ENCODE data around the gene CIROP. TPM values are rescaled to one million over a fixed set of nuclear protein-coding genes. Genes with fewer than 3 reads are reported as not detected.

CIROP gene
- total RNA-seq, 1 experiment from 2014 or later, result 0.11 TPM

DNA sequence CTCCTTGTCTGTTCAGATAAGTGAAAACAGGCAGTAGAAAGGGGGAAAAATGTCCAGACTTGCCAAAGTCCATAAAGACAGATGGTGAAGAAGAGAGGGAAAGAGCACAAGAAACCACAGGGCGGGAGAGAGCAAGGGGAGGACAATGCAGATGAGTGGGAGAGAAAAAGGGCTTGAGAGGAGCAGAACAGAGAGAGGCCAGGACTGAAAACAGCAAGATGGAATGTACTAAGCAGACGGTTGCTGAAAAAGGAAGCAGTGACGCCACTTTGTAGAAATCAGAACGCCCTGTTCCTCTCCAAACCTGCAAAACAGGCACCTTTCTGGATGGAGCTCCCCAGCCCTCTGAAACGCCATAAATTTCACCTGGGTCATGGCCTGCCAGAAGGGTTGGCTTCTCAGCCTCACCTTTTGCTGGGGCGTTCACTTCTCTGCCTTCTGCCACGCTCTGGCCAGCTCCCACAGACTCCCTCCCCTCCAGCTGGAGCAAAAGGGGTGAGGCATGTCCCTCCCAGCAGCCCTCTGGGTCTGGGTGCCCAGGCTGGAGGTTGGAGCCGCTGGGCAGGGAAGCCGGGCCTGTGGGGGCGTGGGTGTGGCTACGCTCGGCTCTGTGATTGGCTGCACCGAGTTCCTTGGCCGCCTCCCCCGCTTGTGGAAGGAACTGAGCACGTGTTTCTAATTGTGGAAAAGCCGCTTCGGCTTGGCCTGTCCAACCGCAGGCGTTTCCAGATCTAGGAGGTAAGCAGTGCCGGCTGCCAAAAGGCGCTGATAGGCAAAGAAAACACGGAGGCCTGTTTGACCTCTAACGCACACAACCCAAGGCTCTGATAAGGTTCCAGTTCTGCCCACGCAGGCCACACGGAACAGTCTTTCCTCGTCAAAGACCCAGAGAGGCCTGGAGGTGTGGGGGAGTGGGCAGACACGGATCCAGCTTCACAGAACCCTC lies 49.3 kb upstream of the CIROP start (continued):
- no peak for TF ChIP-seq MYBL2 (CRISPR knock-in tag; IDR thresholded peaks at IDR 0.05)
- TF ChIP-seq, protein P1, sequence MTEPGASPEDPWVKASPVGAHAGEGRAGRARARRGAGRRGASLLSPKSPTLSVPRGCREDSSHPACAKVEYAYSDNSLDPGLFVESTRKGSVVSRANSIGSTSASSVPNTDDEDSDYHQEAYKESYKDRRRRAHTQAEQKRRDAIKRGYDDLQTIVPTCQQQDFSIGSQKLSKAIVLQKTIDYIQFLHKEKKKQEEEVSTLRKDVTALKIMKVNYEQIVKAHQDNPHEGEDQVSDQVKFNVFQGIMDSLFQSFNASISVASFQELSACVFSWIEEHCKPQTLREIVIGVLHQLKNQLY (CRISPR knock-in tag; IDR thresholded peaks at IDR 0.05), result no peak
- TF ChIP-seq NFYB (CRISPR knock-in tag; conservative IDR thresholded peaks at IDR 0.05; ENCODE audit: low read depth), result peak; percentile 76
- no peak for TF ChIP-seq JUN (CRISPR knock-in tag; IDR thresholded peaks at IDR 0.05)
- no peak for TF ChIP-seq ATF1 (CRISPR knock-in tag; IDR thresholded peaks at IDR 0.05)
- TF ChIP-seq ZNF219 (CRISPR knock-in tag; IDR thresholded peaks at IDR 0.05; ENCODE audit: borderline replicate concordance), result no peak
- TF ChIP-seq, protein P2, sequence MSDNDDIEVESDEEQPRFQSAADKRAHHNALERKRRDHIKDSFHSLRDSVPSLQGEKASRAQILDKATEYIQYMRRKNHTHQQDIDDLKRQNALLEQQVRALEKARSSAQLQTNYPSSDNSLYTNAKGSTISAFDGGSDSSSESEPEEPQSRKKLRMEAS (CRISPR knock-in tag; IDR thresholded peaks at IDR 0.05), result peak; percentile 95
- TF ChIP-seq, protein P3, sequence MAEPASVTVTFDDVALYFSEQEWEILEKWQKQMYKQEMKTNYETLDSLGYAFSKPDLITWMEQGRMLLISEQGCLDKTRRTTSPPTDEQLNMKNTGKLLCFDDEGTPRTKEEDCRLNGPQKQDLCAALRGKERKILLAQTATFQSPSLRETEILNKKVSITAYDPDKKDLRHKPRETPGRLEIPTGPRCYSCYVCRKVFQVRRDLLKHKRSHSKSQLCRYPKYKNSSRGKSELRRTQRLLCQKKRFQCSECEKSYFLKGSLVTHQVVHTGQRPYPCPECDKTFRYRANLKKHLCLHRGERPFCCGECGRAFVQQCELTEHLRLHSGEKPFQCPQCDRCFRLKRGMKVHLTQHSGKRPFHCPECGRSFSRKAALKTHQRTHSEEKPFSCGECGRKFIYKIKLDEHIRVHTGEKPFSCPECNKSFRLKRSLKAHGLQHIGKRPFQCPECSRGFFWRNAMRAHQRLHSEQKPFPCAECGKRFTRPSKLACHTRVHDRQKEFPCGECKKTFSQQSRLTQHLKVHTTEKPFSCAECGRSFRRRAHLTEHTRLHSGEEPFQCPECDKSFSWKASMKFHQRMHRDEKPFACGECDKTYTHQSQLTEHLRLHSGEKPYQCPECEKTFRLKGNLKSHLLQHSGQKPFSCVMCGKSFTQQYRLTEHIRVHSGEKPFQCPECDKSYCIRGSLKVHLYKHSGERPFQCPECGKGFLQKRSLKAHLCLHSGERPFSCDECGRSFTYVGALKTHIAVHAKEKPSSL (CRISPR knock-in tag; conservative IDR thresholded peaks at IDR 0.05), result no peak
- no peak for TF ChIP-seq GRHL2 (CRISPR knock-in tag; IDR thresholded peaks at IDR 0.05; ENCODE audit: insufficient replicate concordance, severe bottlenecking)
- TF ChIP-seq, protein P4, sequence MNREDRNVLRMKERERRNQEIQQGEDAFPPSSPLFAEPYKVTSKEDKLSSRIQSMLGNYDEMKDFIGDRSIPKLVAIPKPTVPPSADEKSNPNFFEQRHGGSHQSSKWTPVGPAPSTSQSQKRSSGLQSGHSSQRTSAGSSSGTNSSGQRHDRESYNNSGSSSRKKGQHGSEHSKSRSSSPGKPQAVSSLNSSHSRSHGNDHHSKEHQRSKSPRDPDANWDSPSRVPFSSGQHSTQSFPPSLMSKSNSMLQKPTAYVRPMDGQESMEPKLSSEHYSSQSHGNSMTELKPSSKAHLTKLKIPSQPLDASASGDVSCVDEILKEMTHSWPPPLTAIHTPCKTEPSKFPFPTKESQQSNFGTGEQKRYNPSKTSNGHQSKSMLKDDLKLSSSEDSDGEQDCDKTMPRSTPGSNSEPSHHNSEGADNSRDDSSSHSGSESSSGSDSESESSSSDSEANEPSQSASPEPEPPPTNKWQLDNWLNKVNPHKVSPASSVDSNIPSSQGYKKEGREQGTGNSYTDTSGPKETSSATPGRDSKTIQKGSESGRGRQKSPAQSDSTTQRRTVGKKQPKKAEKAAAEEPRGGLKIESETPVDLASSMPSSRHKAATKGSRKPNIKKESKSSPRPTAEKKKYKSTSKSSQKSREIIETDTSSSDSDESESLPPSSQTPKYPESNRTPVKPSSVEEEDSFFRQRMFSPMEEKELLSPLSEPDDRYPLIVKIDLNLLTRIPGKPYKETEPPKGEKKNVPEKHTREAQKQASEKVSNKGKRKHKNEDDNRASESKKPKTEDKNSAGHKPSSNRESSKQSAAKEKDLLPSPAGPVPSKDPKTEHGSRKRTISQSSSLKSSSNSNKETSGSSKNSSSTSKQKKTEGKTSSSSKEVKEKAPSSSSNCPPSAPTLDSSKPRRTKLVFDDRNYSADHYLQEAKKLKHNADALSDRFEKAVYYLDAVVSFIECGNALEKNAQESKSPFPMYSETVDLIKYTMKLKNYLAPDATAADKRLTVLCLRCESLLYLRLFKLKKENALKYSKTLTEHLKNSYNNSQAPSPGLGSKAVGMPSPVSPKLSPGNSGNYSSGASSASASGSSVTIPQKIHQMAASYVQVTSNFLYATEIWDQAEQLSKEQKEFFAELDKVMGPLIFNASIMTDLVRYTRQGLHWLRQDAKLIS (CRISPR knock-in tag; IDR thresholded peaks at IDR 0.05; ENCODE audit: borderline replicate concordance), result no peak
- TF ChIP-seq, protein P5, sequence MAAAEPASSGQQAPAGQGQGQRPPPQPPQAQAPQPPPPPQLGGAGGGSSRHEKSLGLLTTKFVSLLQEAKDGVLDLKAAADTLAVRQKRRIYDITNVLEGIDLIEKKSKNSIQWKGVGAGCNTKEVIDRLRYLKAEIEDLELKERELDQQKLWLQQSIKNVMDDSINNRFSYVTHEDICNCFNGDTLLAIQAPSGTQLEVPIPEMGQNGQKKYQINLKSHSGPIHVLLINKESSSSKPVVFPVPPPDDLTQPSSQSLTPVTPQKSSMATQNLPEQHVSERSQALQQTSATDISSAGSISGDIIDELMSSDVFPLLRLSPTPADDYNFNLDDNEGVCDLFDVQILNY (CRISPR knock-in tag; IDR thresholded peaks at IDR 0.05), result 0 out of 2 replicates have a peak, but pooled peaks have one; percentile 37
- TF ChIP-seq ZNF138 (CRISPR knock-in tag; conservative IDR thresholded peaks at IDR 0.05), result no peak
- TF ChIP-seq NFE2L1 (CRISPR knock-in tag; IDR thresholded peaks at IDR 0.05), result no peak
- TF ChIP-seq IRF2 (CRISPR knock-in tag; IDR thresholded peaks at IDR 0.05; ENCODE audit: borderline replicate concordance, low read depth), result no peak
- TF ChIP-seq, protein P6, sequence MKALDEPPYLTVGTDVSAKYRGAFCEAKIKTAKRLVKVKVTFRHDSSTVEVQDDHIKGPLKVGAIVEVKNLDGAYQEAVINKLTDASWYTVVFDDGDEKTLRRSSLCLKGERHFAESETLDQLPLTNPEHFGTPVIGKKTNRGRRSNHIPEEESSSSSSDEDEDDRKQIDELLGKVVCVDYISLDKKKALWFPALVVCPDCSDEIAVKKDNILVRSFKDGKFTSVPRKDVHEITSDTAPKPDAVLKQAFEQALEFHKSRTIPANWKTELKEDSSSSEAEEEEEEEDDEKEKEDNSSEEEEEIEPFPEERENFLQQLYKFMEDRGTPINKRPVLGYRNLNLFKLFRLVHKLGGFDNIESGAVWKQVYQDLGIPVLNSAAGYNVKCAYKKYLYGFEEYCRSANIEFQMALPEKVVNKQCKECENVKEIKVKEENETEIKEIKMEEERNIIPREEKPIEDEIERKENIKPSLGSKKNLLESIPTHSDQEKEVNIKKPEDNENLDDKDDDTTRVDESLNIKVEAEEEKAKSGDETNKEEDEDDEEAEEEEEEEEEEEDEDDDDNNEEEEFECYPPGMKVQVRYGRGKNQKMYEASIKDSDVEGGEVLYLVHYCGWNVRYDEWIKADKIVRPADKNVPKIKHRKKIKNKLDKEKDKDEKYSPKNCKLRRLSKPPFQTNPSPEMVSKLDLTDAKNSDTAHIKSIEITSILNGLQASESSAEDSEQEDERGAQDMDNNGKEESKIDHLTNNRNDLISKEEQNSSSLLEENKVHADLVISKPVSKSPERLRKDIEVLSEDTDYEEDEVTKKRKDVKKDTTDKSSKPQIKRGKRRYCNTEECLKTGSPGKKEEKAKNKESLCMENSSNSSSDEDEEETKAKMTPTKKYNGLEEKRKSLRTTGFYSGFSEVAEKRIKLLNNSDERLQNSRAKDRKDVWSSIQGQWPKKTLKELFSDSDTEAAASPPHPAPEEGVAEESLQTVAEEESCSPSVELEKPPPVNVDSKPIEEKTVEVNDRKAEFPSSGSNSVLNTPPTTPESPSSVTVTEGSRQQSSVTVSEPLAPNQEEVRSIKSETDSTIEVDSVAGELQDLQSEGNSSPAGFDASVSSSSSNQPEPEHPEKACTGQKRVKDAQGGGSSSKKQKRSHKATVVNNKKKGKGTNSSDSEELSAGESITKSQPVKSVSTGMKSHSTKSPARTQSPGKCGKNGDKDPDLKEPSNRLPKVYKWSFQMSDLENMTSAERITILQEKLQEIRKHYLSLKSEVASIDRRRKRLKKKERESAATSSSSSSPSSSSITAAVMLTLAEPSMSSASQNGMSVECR (CRISPR knock-in tag; IDR thresholded peaks at IDR 0.05; ENCODE audit: borderline replicate concordance), result peak; percentile 65; the same call in 1 of the 2 replicates

Measured in WTC11 (cell line).